HL-60 (cell line): ENCODE data around the gene ABHD16A.

ENCODE experiments used
- DNase-seq, 2 experiments: peaks; one replicate each; pipeline ENCODE4 v3.0.0-alpha.2; 2010 to 2020; ENCODE audit warnings: low read depth in 1 of 2, low spot score in 1 of 2
- H3K27ac ChIP-seq: fragments of 250-450 bp; sonication (Bioruptor Pico); replicated peaks from 2 replicates; pipeline ENCODE4 v1.5.1; 2020; ENCODE audit warnings: mild to moderate bottlenecking, moderate library complexity
- H3K27me3 ChIP-seq: fragments of 250-450 bp; sonication (Bioruptor Pico); 2 replicates; pipeline ENCODE4 v1.5.1; 2021; ENCODE audit warnings: mild to moderate bottlenecking, moderate library complexity; ENCODE audit not compliant: insufficient read depth, poor library complexity, severe bottlenecking
- H3K4me3 ChIP-seq: replicated peaks from 2 replicates; pipeline ENCODE4 v1.5.1; 2011; ENCODE audit warnings: mild to moderate bottlenecking, control low read depth, low read length; ENCODE audit not compliant: insufficient read depth
- GABPA ChIP-seq: IDR thresholded peaks from 2 replicates; pipeline ENCODE4 v1.6.1; 2012; ENCODE audit warnings: low read depth
- POLR2AphosphoS5 ChIP-seq: IDR thresholded peaks from 2 replicates; pipeline ENCODE4 v1.6.1; 2012; ENCODE audit warnings: low read depth
- SPI1 ChIP-seq: IDR thresholded peaks from 2 replicates; pipeline ENCODE4 v1.6.1; 2012; ENCODE audit warnings: low read depth, mild to moderate bottlenecking, borderline replicate concordance
- long read RNA-seq: library from polyadenylated mRNA; unstranded; transcript quantifications from one replicate; pipeline ENCODE4 v2.0.0, GENCODE V29; 2020
- TF ChIP-seq, protein P1 (sequence below): IDR thresholded peaks from one replicate; pipeline ENCODE4 v1.5.1; 2011; ENCODE audit warnings: low read length, control low read depth, inconsistent platforms; ENCODE audit not compliant: insufficient read depth
- TF ChIP-seq, protein P2 (sequence below): IDR thresholded peaks from 2 replicates; pipeline ENCODE4 v1.6.1; 2012; ENCODE audit warnings: low read depth; ENCODE audit not compliant: insufficient replicate concordance

ABHD16A gene
- long read RNA-seq, transcript ABHD16A-201 (20 exons, 2,103 nt), result major isoform, 389 of 463 reads
- long read RNA-seq, transcript ABHD16A-214 (19 exons, 1,892 nt), result minor isoform, 14 of 463 reads
- long read RNA-seq, transcript ABHD16A-202 (18 exons, 1,906 nt), result minor isoform, 7 of 463 reads
- long read RNA-seq, partial matches to known transcripts, result 1 of 463 reads
- long read RNA-seq, other reads (novel, unspliced or antisense), result 51 of 463 reads

DNA sequence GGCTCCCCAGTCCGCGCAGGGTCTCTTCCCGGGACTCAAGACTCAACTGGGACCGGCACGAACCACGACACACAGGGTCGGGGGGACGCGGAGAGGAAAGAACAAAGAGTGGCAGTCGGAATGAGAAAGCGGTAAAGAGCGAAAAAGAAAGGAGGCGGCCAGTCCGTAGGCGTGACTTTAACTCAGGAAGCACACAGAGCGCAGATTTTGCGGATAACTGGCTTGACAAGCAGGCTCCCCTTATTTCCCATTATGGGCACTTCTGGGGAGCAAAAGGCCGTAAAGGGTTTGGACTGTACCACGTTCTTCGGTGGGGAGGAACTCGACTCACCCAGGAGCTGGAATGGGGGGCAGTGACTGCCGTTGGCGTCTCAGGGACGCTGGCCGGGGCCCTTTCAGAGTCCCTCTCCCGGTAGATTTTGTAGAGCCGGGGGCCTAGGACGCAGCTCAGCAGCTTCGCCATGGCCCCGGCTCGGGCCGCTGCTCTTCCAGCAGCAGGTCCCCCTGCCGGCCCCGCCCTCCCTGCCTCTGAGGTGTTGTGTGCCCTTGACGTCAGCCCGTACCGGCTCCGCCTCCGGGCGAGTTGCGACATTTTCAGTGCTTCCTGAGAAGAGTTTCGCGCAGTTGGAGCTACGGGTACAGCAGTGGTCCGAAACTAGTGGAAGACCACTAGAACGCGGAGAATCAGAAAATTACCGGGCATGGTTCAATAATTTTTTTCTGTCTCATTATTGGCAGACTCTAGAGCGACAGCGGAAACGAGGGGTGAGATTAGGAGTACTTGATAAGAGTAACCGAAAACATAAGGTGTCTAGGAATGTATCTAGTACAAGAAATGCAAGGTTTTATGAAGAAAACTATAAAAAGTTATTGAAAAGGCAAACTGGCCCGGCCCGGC, at the start of gene ABHD16A:
TSS of gene ABHD16A (minus strand) at position 506 of the 898 bp plus-strand sequence. CDS start at position 463, 43 bp downstream.
- TF ChIP-seq SPI1, result no peak
- TF ChIP-seq POLR2AphosphoS5, result no peak; the same call in 1 of the 2 replicates
- peak; percentile 47 for TF ChIP-seq GABPA
- TF ChIP-seq, protein P1, sequence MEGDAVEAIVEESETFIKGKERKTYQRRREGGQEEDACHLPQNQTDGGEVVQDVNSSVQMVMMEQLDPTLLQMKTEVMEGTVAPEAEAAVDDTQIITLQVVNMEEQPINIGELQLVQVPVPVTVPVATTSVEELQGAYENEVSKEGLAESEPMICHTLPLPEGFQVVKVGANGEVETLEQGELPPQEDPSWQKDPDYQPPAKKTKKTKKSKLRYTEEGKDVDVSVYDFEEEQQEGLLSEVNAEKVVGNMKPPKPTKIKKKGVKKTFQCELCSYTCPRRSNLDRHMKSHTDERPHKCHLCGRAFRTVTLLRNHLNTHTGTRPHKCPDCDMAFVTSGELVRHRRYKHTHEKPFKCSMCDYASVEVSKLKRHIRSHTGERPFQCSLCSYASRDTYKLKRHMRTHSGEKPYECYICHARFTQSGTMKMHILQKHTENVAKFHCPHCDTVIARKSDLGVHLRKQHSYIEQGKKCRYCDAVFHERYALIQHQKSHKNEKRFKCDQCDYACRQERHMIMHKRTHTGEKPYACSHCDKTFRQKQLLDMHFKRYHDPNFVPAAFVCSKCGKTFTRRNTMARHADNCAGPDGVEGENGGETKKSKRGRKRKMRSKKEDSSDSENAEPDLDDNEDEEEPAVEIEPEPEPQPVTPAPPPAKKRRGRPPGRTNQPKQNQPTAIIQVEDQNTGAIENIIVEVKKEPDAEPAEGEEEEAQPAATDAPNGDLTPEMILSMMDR, result no peak
- TF ChIP-seq, protein P2, sequence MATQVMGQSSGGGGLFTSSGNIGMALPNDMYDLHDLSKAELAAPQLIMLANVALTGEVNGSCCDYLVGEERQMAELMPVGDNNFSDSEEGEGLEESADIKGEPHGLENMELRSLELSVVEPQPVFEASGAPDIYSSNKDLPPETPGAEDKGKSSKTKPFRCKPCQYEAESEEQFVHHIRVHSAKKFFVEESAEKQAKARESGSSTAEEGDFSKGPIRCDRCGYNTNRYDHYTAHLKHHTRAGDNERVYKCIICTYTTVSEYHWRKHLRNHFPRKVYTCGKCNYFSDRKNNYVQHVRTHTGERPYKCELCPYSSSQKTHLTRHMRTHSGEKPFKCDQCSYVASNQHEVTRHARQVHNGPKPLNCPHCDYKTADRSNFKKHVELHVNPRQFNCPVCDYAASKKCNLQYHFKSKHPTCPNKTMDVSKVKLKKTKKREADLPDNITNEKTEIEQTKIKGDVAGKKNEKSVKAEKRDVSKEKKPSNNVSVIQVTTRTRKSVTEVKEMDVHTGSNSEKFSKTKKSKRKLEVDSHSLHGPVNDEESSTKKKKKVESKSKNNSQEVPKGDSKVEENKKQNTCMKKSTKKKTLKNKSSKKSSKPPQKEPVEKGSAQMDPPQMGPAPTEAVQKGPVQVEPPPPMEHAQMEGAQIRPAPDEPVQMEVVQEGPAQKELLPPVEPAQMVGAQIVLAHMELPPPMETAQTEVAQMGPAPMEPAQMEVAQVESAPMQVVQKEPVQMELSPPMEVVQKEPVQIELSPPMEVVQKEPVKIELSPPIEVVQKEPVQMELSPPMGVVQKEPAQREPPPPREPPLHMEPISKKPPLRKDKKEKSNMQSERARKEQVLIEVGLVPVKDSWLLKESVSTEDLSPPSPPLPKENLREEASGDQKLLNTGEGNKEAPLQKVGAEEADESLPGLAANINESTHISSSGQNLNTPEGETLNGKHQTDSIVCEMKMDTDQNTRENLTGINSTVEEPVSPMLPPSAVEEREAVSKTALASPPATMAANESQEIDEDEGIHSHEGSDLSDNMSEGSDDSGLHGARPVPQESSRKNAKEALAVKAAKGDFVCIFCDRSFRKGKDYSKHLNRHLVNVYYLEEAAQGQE, result peak; percentile 38
- H3K27ac ChIP-seq, result peak within 1 kb of the TSS; percentile 96
- peak; percentile 100 for DNase-seq
- H3K4me3 ChIP-seq, result peak within 1 kb of the TSS; percentile 64
- H3K27me3 ChIP-seq, result no peaks in the 10 kb centered on the region

DNA sequence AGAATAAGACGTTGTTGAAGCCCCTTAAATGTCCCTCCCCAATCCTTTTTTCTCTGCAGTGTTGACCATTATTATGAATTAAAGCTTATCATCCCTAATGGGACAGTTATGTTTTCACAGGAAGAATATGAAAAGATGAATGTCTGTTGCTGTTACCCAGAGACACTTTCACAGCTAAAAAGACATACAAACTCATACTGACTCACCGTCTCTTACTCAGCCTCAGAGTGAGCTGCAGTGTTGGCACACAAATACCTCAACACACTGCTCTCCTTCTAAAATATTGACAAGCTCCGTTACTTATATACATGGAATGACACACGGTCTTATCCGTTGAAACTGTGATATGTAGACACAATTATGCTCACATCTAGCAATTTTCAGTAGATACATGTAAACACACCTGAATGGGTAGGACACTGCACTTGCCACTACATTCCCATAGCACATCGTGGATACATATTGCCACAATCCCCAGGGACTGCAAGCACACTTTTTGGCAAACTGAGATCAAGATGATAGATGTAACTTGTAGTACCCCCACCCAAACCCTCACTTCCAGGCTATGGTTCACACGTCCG, 49.7 kb upstream of the ABHD16A start:
- H3K27me3 ChIP-seq, result no peaks in the 10 kb centered on the region
- H3K4me3 ChIP-seq, result no peak overlapping the region
- H3K27ac ChIP-seq, result no peak overlapping the region
- DNase-seq, result no peak
- TF ChIP-seq, protein P2, result no peak
- TF ChIP-seq GABPA, result no peak
- no peak for TF ChIP-seq SPI1
- TF ChIP-seq, protein P1, result no peak
- no peak for TF ChIP-seq POLR2AphosphoS5

DNA sequence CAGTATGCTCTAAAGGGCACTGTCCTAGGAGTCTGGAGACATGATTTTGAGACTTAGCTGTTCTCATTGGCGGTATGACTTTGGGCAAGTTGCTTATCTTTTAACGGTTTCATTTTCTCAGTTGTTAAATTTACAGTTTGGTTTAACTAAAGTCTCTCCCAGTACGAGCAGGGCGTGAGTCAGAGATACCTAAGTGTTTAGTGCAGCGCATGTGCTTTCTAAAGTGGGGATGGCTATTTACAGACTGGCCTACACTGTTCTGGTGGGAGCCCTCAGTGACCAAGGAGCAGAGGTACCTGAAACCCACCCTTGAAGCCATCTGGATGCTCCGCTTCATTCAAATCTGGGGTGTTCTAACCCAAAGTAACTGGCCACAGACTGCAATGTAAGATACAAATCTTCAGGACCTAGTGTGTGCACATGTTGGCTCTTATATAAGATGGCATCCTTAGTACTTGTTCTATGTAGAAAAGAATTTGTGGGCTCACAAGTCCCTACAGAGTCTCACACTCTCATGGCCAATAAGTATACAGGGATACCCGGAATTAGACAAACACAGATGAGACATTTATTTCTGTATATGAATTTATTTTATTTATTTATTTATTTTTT, 47.4 kb upstream of the ABHD16A start:
- H3K27ac ChIP-seq, result no peak overlapping the region
- DNase-seq, result no peak

More for the DNA sequence above, 47.4 kb upstream of the ABHD16A start:
- no peak overlapping the region for H3K4me3 ChIP-seq
- H3K27me3 ChIP-seq, result no peaks in the 10 kb centered on the region
- no peak for TF ChIP-seq SPI1
- TF ChIP-seq POLR2AphosphoS5, result no peak
- TF ChIP-seq, protein P2, result no peak
- TF ChIP-seq, protein P1, result no peak
- TF ChIP-seq GABPA, result no peak
